A673 (cell line): ENCODE data around the gene MYLK.

Experiments
- EZH2 ChIP-seq: fragments of 200-600 bp; sonication (generic); IDR thresholded peaks from 2 replicates; pipeline ENCODE4 v1.6.1; 2017; ENCODE audit warnings: borderline replicate concordance, low read depth, mild to moderate bottlenecking, mixed read lengths, antibody characterized with exemption, low read length; ENCODE audit not compliant: poor library complexity, severe bottlenecking
- TF ChIP-seq, protein P1 (sequence below): fragments of 300-800, 200-600 bp; sonication (generic); conservative IDR thresholded peaks from 2 replicates; pipeline ENCODE4 v1.5.1; 2017; ENCODE audit warnings: low read depth, mild to moderate bottlenecking, antibody characterized with exemption, low read length, moderate library complexity, mixed read lengths

GRCh38 chr3:123920868-123921267 lies 36.7 kb upstream of the MYLK start:
- TF ChIP-seq, protein P1, sequence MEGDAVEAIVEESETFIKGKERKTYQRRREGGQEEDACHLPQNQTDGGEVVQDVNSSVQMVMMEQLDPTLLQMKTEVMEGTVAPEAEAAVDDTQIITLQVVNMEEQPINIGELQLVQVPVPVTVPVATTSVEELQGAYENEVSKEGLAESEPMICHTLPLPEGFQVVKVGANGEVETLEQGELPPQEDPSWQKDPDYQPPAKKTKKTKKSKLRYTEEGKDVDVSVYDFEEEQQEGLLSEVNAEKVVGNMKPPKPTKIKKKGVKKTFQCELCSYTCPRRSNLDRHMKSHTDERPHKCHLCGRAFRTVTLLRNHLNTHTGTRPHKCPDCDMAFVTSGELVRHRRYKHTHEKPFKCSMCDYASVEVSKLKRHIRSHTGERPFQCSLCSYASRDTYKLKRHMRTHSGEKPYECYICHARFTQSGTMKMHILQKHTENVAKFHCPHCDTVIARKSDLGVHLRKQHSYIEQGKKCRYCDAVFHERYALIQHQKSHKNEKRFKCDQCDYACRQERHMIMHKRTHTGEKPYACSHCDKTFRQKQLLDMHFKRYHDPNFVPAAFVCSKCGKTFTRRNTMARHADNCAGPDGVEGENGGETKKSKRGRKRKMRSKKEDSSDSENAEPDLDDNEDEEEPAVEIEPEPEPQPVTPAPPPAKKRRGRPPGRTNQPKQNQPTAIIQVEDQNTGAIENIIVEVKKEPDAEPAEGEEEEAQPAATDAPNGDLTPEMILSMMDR, result no peak
- no peak for TF ChIP-seq EZH2
